ENCODE data around the gene CLDN24.
A peak's percentile ranks its signal among the peaks of the same experiment; 100 is the strongest.

Gene CLDN24

DNA sequence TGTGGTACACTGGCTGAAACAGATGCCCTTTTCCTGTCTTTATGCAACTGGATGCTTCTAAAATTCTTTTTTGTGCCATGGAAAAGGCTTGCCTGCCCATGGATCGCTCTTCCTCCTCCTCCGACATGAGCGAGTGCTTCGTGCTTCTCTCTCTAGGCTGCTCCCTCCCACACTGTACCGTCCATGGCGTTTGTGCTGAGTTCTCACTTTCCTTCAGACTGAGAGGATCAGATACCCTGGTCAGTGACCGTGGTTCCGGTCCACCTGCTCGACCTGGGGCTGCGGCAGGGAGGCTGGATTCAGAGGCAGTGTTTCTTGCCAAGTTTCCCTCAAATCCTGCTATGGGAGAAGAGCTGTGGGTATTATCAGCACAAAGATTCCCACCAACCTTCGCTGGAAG is 10.2 kb upstream of the CLDN24 start:
- in situ Hi-C loops (cut with HindIII; ENCODE audit: low sequenced_read_pairs): no loop called here
- no peak overlapping the region for H3K4me3 ChIP-seq (ENCODE audit: low read depth, low read length)
- DNase-seq (ENCODE audit: low read depth, low spot score): no peak
- TF ChIP-seq, protein P1, sequence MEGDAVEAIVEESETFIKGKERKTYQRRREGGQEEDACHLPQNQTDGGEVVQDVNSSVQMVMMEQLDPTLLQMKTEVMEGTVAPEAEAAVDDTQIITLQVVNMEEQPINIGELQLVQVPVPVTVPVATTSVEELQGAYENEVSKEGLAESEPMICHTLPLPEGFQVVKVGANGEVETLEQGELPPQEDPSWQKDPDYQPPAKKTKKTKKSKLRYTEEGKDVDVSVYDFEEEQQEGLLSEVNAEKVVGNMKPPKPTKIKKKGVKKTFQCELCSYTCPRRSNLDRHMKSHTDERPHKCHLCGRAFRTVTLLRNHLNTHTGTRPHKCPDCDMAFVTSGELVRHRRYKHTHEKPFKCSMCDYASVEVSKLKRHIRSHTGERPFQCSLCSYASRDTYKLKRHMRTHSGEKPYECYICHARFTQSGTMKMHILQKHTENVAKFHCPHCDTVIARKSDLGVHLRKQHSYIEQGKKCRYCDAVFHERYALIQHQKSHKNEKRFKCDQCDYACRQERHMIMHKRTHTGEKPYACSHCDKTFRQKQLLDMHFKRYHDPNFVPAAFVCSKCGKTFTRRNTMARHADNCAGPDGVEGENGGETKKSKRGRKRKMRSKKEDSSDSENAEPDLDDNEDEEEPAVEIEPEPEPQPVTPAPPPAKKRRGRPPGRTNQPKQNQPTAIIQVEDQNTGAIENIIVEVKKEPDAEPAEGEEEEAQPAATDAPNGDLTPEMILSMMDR (IDR thresholded peaks at IDR 0.05; ENCODE audit: low read depth, low read length): no peak

DNA sequence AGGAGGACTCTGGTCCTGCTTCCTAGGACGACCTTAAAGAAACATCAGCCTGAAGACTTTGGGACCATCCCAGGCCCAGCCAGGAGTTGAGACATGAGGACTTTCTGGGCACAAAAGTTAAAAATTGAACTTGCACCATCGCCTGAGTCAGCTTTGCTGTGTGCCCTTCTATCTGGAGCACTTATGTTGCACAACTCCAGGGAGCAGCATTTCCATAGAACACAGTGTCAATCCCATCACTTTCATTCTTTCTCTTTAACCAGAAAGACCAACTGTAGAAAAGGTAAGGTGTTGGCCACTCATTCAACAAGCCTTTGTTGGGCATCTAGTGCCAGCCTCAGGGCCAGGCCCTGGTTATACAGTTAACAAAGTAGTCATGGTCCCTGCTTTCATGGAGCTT is 8.6 kb upstream of the CLDN24 start:
- TF ChIP-seq, protein P1 (IDR thresholded peaks at IDR 0.05; ENCODE audit: low read depth, low read length): no peak
- in situ Hi-C loops (cut with HindIII; ENCODE audit: low sequenced_read_pairs): no loop called here
- DNase-seq (ENCODE audit: low read depth, low spot score): no peak
- no peak overlapping the region for H3K4me3 ChIP-seq (ENCODE audit: low read depth, low read length)

DNA sequence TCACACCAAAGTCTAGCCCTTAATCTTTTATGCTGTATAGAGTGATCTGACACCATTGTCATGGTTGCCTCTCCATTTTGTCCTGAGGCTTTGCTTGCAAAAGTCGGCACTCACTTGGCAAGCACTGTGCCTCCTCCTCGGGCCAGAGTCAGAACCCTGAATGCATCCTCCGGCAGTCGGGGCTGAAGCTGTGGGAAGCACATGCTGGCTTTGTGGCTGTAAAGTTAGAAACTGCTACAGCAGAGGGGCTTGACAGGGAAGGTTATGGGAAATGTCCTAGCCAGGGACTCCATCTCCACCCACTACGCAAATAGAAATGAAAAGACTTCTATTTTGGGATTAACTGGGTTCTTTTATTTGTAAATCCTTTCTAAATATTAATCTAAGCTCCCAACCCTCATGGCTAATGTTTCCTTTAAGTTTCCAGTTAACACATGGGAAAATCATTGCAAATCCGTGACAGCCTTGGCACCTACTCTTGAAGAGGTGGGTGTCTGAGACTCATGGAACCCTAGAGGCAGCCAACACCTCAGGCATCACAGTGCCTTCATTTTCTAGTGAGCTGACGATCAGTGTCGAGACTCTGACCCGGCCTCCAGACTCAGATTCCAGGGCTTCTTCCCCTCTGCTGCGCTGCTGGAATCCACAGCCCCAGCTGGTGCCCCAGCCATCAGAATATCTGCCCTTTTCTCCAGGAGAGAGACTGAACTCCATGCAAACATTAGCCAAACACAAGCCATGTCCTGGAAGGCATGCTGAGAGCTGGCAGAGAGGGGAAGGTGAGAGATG is 7.9 kb upstream of the CLDN24 start:
- no peak overlapping the region for H3K4me3 ChIP-seq (ENCODE audit: low read depth, low read length)
- no peak for DNase-seq (ENCODE audit: low read depth, low spot score)
- in situ Hi-C loops (cut with HindIII; ENCODE audit: low sequenced_read_pairs): no loop called here
- TF ChIP-seq, protein P1 (IDR thresholded peaks at IDR 0.05; ENCODE audit: low read depth, low read length): no peak

DNA sequence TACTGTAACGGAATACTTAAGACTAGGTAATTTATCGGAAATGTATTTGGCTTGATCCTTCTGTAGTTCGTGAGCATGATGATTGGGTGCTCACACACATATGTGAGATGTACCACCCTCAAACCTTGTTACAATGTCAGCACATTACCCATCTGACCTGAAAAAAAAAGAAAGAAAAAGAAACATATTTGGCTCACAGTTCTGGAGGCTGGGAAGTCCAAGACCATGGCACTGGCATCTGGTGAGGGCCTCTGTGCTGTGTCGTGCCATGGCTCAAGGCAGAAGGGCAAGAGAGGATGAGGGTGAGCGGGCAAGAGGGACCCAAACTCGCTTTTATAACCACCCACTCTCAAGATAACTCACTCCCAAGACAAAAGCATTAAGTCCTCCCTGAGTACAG is 7.0 kb upstream of the CLDN24 start:
- no peak overlapping the region for H3K4me3 ChIP-seq (ENCODE audit: low read depth, low read length)
- DNase-seq (ENCODE audit: low read depth, low spot score): no peak
- in situ Hi-C loops (cut with HindIII; ENCODE audit: low sequenced_read_pairs): no loop called here
- TF ChIP-seq, protein P1 (IDR thresholded peaks at IDR 0.05; ENCODE audit: low read depth, low read length): no peak

DNA sequence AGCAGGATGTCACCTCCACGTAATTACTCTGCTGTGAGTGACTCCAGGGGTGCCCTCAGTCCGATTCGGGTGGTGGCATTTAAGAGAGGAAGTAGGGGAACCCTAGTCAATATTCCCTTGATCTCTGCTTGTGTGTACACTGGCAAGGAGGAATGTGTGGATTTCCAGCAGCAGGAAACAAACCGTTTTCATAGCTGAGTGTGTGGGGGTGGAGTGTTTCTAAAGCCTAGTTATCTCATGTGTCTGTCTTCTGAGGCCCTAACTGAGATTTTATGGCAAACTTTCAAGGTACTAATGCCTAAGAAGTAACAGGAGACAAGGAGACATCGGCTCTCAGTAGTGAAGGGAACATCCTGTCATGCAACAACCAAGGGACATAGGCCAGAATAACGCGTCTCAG is 6.6 kb upstream of the CLDN24 start:
- TF ChIP-seq, protein P1 (IDR thresholded peaks at IDR 0.05; ENCODE audit: low read depth, low read length): no peak
- DNase-seq (ENCODE audit: low read depth, low spot score): peak; percentile 23
- no peak overlapping the region for H3K4me3 ChIP-seq (ENCODE audit: low read depth, low read length)
- in situ Hi-C loops (cut with HindIII; ENCODE audit: low sequenced_read_pairs): no loop called here

DNA sequence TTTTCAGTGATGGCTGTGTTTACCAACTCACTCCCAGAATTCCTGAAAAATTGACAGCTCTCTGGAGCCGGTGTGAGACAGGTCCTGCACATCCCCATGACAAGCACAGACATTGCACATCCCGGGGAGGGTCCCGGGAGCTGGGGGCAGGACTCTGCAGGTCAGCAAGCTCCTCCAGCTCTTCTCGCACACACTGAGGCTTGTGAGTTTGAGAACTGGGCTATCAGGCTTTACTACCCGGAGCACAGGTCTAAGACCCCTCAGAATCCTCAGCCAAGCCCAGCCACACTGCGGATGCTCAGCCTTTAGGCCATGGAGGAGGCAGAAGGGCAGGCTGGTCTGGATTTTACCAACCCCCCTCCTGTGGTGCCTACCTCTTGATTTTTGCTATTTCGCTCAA is 5.6 kb upstream of the CLDN24 start:
- no peak overlapping the region for H3K4me3 ChIP-seq (ENCODE audit: low read depth, low read length)
- DNase-seq (ENCODE audit: low read depth, low spot score): no peak
- TF ChIP-seq, protein P1 (IDR thresholded peaks at IDR 0.05; ENCODE audit: low read depth, low read length): no peak
- in situ Hi-C loops (cut with HindIII; ENCODE audit: low sequenced_read_pairs): no loop called here

Data from astrocyte of the spinal cord (primary cell).